B cell (primary cell): Measurements from ENCODE around the gene FBXL20.

Experiments used
- EZH2 ChIP-seq: IDR thresholded peaks from 2 replicates; pipeline ENCODE4 v1.6.1; 2012; ENCODE audit warnings: borderline replicate concordance, low read depth, mild to moderate bottlenecking, moderate library complexity, low read length; ENCODE audit not compliant: insufficient read depth, poor library complexity, severe bottlenecking
- TF ChIP-seq, protein P1 (sequence below): fragments of 200-600 bp; IDR thresholded peaks from one replicate; pipeline ENCODE4 v1.8.0; 2022; ENCODE audit warnings: antibody characterized with exemption, mild to moderate bottlenecking

DNA sequence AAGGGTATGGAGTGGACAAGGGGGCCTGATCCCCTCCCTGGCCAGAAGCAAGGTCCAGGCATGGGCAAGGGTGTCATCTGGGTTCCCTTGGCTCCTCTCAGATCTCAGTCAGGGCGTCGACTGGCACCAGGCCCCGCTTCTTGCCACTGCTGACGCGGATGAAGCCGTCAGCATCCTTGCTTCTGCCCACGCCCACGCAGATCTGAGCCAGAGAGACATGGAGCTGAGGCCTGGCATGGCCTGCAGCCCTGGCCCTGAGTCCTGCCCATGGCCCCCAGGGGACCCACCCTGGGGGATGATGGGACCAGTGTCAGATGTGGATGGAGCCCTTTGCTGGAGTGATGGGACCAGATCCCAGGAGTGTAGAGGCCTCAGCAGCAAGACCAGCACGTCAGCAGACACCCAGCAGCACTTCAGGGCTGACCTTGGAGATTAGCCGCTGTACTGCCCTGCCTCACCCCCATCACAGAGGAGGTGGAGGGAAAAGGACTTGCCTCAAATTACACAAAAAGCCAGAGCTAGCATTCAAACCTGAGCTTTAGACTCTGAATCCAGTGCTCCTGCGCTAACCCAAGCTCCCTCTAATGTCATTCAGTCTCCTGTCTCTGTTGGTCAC lies 189.1 kb downstream of the FBXL20 start:
- TF ChIP-seq, protein P1, sequence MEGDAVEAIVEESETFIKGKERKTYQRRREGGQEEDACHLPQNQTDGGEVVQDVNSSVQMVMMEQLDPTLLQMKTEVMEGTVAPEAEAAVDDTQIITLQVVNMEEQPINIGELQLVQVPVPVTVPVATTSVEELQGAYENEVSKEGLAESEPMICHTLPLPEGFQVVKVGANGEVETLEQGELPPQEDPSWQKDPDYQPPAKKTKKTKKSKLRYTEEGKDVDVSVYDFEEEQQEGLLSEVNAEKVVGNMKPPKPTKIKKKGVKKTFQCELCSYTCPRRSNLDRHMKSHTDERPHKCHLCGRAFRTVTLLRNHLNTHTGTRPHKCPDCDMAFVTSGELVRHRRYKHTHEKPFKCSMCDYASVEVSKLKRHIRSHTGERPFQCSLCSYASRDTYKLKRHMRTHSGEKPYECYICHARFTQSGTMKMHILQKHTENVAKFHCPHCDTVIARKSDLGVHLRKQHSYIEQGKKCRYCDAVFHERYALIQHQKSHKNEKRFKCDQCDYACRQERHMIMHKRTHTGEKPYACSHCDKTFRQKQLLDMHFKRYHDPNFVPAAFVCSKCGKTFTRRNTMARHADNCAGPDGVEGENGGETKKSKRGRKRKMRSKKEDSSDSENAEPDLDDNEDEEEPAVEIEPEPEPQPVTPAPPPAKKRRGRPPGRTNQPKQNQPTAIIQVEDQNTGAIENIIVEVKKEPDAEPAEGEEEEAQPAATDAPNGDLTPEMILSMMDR, result no peak
- TF ChIP-seq EZH2, result no peak
